Progenitor cell of endocrine pancreas (in vitro differentiated cells): Measurements from ENCODE around the gene DGCR6L. TPM values are rescaled to one million over a fixed set of nuclear protein-coding genes. Genes with fewer than 3 reads are reported as not detected.

Experiments used
- DNase-seq: peaks from one replicate; pipeline ENCODE4 v3.0.0; 2021; ENCODE audit warnings: low spot score; ENCODE audit not compliant: unreplicated experiment
- H3K27ac Mint-ChIP-seq: 2 replicates; pipeline ENCODE4 v1.8.0; 2021; ENCODE audit warnings: mild to moderate bottlenecking, moderate library complexity, mixed read lengths
- H3K27me3 Mint-ChIP-seq: 2 replicates; pipeline ENCODE4 v1.8.0; 2021; ENCODE audit warnings: mixed read lengths
- H3K36me3 Mint-ChIP-seq: 2 replicates; pipeline ENCODE4 v1.8.0; 2022; ENCODE audit warnings: mixed read lengths; ENCODE audit not compliant: insufficient read depth
- H3K4me1 Mint-ChIP-seq: 2 replicates; pipeline ENCODE4 v1.8.0; 2021; ENCODE audit warnings: low read depth, mixed read lengths
- H3K4me3 Mint-ChIP-seq: 2 replicates; pipeline ENCODE4 v1.8.0; 2021; ENCODE audit warnings: low read depth, mild to moderate bottlenecking, moderate library complexity, mixed read lengths
- H3K9me3 Mint-ChIP-seq: 2 replicates; pipeline ENCODE4 v1.8.0; 2021; ENCODE audit warnings: low read depth, mixed read lengths
- total RNA-seq: library from RNA; stranded (reverse); gene quantifications from 2 replicates; pipeline ENCODE4 v1.2.1, GENCODE V29; 2021
- TF ChIP-seq, protein P1 (sequence below): fragments of 200-600 bp; sonication (generic); IDR thresholded peaks from one replicate; pipeline ENCODE4 v1.5.0; 2021; ENCODE audit warnings: antibody characterized with exemption, mild to moderate bottlenecking; ENCODE audit not compliant: unreplicated experiment

DGCR6L gene
- total RNA-seq, 1 donor from 2014 or later, result 41.0 TPM

DNA sequence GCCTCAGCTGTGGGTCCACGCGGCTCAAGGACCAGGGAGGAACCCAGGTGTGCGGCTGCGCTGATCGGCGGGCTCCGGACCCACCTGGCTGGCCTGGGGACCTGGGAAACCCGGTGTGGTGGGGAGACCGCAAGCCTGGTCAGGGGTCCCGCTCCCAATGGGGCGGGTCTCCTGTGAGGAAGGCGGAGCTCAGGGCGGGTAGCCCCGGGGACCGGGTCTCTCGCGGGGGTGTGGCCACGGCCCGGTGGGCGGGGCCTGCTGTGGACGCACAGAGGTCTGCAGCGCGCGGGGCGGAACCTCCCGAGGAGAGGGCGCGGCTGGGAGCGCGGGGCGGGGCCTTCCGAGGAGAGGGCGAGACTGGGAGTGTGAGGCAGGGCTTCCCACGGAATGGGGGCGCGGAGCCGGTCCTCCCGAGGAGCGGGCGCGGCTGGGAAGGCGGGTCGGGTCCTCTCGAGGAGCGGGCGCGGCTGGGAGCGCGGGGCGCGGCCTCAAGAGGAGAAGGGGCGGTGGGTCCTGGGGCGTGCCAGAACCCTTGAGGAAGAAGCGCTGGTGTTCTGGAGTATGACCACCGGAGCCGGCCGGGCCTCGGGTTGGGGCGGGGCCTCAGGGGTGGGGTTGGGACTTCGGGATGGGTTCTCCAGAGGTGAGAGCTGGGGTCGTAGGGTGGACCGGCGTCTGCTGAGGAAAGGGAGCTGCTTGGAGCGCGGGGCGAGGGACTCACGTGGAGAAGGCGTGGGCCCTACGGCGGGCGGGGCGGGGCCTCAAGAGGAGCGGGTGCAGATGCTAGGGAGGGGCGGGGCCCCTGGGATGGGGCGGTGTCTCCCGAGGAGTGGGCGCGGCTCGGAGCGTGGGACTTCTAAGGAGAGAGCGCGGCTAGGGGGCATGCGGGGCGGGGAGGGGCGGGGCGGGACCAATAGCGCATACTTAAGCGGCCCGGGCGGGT, 20.8 kb downstream of the DGCR6L start:
- Mint-ChIP-seq H3K27ac (no peak overlapping the region), H3K4me3 (peak overlapping the region; percentile 64), H3K9me3 (no peaks in the 10 kb centered on the region), H3K4me1 (peaks cover 2% of the 10 kb centered on the region), H3K36me3 (no peaks in the 10 kb centered on the region), H3K27me3 (peaks cover 59% of the 10 kb centered on the region)
- TF ChIP-seq, protein P1, sequence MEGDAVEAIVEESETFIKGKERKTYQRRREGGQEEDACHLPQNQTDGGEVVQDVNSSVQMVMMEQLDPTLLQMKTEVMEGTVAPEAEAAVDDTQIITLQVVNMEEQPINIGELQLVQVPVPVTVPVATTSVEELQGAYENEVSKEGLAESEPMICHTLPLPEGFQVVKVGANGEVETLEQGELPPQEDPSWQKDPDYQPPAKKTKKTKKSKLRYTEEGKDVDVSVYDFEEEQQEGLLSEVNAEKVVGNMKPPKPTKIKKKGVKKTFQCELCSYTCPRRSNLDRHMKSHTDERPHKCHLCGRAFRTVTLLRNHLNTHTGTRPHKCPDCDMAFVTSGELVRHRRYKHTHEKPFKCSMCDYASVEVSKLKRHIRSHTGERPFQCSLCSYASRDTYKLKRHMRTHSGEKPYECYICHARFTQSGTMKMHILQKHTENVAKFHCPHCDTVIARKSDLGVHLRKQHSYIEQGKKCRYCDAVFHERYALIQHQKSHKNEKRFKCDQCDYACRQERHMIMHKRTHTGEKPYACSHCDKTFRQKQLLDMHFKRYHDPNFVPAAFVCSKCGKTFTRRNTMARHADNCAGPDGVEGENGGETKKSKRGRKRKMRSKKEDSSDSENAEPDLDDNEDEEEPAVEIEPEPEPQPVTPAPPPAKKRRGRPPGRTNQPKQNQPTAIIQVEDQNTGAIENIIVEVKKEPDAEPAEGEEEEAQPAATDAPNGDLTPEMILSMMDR, result no peak
- peak; percentile 83 for DNase-seq

DNA sequence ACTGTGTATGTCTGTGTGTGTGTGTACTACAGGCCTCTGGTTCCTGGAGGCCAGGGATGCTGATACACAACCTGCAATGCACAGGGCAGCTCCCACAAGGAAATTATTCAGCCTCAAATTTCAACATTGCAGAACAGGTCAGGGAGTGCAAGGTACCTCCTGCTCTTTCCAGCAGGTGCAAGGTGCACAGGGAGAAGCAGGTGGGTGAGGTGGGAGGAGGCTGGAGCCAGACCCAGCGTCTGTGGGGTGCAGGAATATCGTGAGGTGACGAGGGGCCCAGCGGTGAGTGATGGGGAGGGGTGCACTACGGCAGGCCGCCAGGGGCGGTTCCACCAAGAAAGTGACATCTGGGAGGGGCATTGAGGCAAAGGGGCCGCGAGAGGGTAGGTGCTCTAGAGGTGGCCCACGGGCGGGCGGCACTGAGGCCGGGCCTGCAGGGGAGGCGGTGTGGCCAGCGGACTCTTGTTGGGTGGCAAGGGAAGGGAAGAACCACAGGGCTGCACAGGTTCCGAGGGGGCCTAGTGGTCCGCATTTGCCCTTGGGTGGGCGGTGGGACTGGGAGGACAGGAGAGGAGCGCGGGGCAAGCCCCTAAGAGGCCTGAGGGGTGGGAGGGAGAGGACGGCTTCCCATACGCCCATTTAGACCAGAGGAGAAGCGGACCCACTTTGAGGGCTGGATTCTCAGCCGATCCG, 21.6 kb downstream of the DGCR6L start:
- TF ChIP-seq, protein P1, result no peak
- DNase-seq, result no peak
- no peaks in the 10 kb centered on the region for H3K9me3 Mint-ChIP-seq

DNA sequence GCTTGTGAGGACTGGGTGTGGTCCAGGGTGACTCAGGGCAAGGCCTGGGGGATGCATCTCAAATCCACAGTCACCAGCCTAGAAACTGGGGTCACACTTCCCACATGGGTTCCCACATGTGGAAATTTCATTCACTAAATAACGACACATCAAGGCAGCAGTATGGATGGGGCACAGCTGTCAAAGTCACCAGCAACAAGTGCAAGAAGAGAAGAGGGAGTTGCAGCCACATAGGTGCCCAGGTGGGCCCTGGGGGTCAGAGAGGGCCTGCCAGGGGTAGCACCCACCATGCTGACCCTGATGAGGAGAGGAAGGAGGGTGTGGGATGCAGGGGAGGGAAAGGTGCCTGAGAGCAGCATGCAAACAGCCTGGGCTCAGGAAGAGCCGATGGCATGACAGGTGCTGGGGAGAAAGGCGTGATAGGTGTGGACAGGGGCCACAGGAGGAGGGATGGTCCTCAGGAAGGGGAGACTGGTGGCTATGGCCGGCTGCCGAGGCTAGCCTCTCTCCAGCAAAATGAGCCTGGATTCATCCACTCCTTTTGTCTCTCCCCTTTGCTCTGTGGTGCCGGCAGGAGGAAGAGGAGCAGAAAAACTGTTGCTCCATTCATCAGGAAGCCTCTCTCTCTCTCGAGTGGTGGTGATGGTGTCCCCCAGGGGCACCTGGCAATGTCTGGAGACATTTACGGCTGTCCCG, 22.3 kb downstream of the DGCR6L start:
- H3K36me3 Mint-ChIP-seq, result no peaks in the 10 kb centered on the region
- H3K4me1 Mint-ChIP-seq, result peaks cover 2% of the 10 kb centered on the region
- H3K27ac Mint-ChIP-seq, result no peak overlapping the region
- TF ChIP-seq, protein P1, result no peak
- H3K4me3 Mint-ChIP-seq, result peak overlapping the region; percentile 48
- no peak for DNase-seq
- H3K27me3 Mint-ChIP-seq, result peaks cover 67% of the 10 kb centered on the region
- no peaks in the 10 kb centered on the region for H3K9me3 Mint-ChIP-seq

More for the DNA sequence above, 21.6 kb downstream of the DGCR6L start:
- H3K27me3 Mint-ChIP-seq, result peaks cover 64% of the 10 kb centered on the region
- no peak overlapping the region for H3K27ac Mint-ChIP-seq
- no peaks in the 10 kb centered on the region for H3K36me3 Mint-ChIP-seq
- peaks cover 2% of the 10 kb centered on the region for H3K4me1 Mint-ChIP-seq
- peak overlapping the region; percentile 64 for H3K4me3 Mint-ChIP-seq

DNA sequence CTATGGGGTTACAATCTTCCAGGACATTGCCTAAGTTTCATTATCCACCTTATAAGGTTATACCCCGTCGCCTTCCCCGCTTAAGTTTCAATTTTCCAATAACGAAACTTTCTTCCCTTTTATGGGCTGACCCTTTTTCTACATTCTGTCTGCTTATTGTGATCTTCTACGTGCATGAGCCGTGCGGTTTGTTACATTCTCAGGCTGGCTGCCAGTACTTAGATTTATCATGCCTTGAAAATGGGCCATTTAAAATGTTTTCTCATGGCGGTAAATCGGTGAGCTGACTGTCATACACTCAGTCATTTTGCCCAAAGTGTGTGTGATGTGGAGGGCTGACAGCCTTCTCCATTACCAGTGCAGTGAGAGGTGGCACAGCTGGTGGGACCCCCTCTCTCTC, 23.3 kb downstream of the DGCR6L start:
- peaks cover 68% of the 10 kb centered on the region for H3K27me3 Mint-ChIP-seq
- H3K9me3 Mint-ChIP-seq, result no peaks in the 10 kb centered on the region

More for the DNA sequence above, 23.3 kb downstream of the DGCR6L start:
- H3K4me3 Mint-ChIP-seq, result no peak overlapping the region
- H3K27ac Mint-ChIP-seq, result no peak overlapping the region
- no peak for DNase-seq
- peaks cover 2% of the 10 kb centered on the region for H3K4me1 Mint-ChIP-seq
- H3K36me3 Mint-ChIP-seq, result no peaks in the 10 kb centered on the region
- TF ChIP-seq, protein P1, result no peak
